Smooth muscle cell of the coronary artery (primary cell): ENCODE results near the gene ACVR2B. TPM values are rescaled to one million over a fixed set of nuclear protein-coding genes. Genes with fewer than 3 reads are reported as not detected.

ENCODE experiments used
- total RNA-seq: library from RNA; depleted of rRNA; stranded (reverse); fragments of >200 nt; gene quantifications from 2 replicates; pipeline ENCODE4 v1.2.3, GENCODE V29; 2014; ENCODE audit warnings: low replicate concordance

Gene ACVR2B
- total RNA-seq, result 1.4 and 2.2 TPM in 2 replicates

GRCh38 chr3:38453075-38453912 lies at the start of gene ACVR2B:
Gene ACVR2B, plus strand, starts transcription at chr3:38453890. Its CDS starts 433 bp downstream, at chr3:38454323.

GRCh38 chr3:38496131-38496910 lies 42.6 kb downstream of the ACVR2B start, which contains the start of gene EXOG:
Gene EXOG, plus strand, starts transcription at chr3:38496340. Its CDS starts 28 bp downstream, at chr3:38496368.

Other genes starting within 250 kb of the ACVR2B start
- gene SLC22A13, start 188.1 kb upstream of the ACVR2B start, total RNA-seq, result 0.15 and 0.94 TPM in 2 replicates
- 0.23 and 0.70 TPM in 2 replicates for gene SLC22A14, start 171.6 kb upstream of the ACVR2B start, total RNA-seq
- gene XYLB, start 107.1 kb upstream of the ACVR2B start, total RNA-seq, result 2.3 and 10.2 TPM in 2 replicates
- 3.2 and 5.0 TPM in 2 replicates for gene EXOG, start 42.5 kb downstream of the ACVR2B start, total RNA-seq
- gene SCN5A, start 195.8 kb downstream of the ACVR2B start, total RNA-seq, result 0.08 TPM in 1 of 2 replicates, not detected in the other